ENCODE data around the gene ANAPC2. TPM values are rescaled to one million over a fixed set of nuclear protein-coding genes. Genes with fewer than 3 reads are reported as not detected.

The ANAPC2 gene
- total and polyA plus RNA-seq, 4 donors = 31.9 to 60.9 (median 41.1) TPM

- ATAC-seq (ENCODE audit: insufficient read depth, low FRiP score) (no peak), DNase-seq (no peak)
- no peak overlapping the region for H3K27ac ChIP-seq (ENCODE audit: low read depth in 1 of 2, low read length in 1 of 2)
- H3K9ac ChIP-seq (ENCODE audit: insufficient read depth in 1 of 2, low read length in 2 of 2) = no peak overlapping the region
- WGBS, 2 donors = 64 to 66% methylated on average over 24 to 31 of the region's 31 CpGs
- H3K4me3 ChIP-seq = no peak overlapping the region
- no peak for TF ChIP-seq CTCF (IDR thresholded peaks at IDR 0.05; ENCODE audit: control extremely low read depth, extremely low read depth)
- H3K9me3 ChIP-seq (ENCODE audit: control insufficient read depth in 4 of 4, insufficient read depth in 3 of 4, low read length in 3 of 4) = peaks cover 0 to 3% (median 0%) of the 10 kb centered on the region in 4 donors
- H3K27me3 ChIP-seq (ENCODE audit: control insufficient read depth in 3 of 3, insufficient read depth in 3 of 3, low read length in 2 of 3) = peaks cover 0 to 6% (median 0%) of the 10 kb centered on the region in 3 donors
- peaks cover 0 to 4% (median 0%) of the 10 kb centered on the region in 5 donors for H3K4me1 ChIP-seq (ENCODE audit: control insufficient read depth in 5 of 5, insufficient read depth in 5 of 5, low read length in 5 of 5)
- no peaks in the 10 kb centered on the region for H3K36me3 ChIP-seq (ENCODE audit: control insufficient read depth in 4 of 4, insufficient read depth in 4 of 4, low read length in 4 of 4)
Observed at GRCh38 chr9:137229903-137230704, 41.7 kb upstream of the ANAPC2 start.

- no peak overlapping the region for H3K4me3 ChIP-seq
- TF ChIP-seq CTCF (IDR thresholded peaks at IDR 0.05; ENCODE audit: control extremely low read depth, extremely low read depth) = no peak
- DNase-seq (no peak), ATAC-seq (ENCODE audit: insufficient read depth, low FRiP score) (no peak)
- peaks cover 0 to 3% (median 0%) of the 10 kb centered on the region in 4 donors for H3K9me3 ChIP-seq (ENCODE audit: control insufficient read depth in 4 of 4, insufficient read depth in 3 of 4, low read length in 3 of 4)
- peaks cover 0 to 5% (median 0%) of the 10 kb centered on the region in 5 donors for H3K4me1 ChIP-seq (ENCODE audit: control insufficient read depth in 5 of 5, insufficient read depth in 5 of 5, low read length in 5 of 5)
- H3K27me3 ChIP-seq (ENCODE audit: control insufficient read depth in 3 of 3, insufficient read depth in 3 of 3, low read length in 2 of 3) = peaks cover 0 to 6% (median 0%) of the 10 kb centered on the region in 3 donors
- WGBS, 2 donors = 69 to 73% methylated on average over 25 to 27 of the region's 27 CpGs
- H3K36me3 ChIP-seq (ENCODE audit: control insufficient read depth in 4 of 4, insufficient read depth in 4 of 4, low read length in 4 of 4) = no peaks in the 10 kb centered on the region
- H3K27ac ChIP-seq (ENCODE audit: low read depth in 1 of 2, low read length in 1 of 2) = no peak overlapping the region
- no peak overlapping the region for H3K9ac ChIP-seq (ENCODE audit: insufficient read depth in 1 of 2, low read length in 2 of 2)
Observed at GRCh38 chr9:137228968-137229896, 40.9 kb upstream of the ANAPC2 start.

GRCh38 chr9:137228506-137228967 lies 40.2 kb upstream of the ANAPC2 start:
- TF ChIP-seq CTCF (IDR thresholded peaks at IDR 0.05; ENCODE audit: control extremely low read depth, extremely low read depth) = no peak

More at GRCh38 chr9:137228506-137228967, 40.2 kb upstream of the ANAPC2 start:
- peaks cover 0 to 6% (median 0%) of the 10 kb centered on the region in 3 donors for H3K27me3 ChIP-seq (ENCODE audit: control insufficient read depth in 3 of 3, insufficient read depth in 3 of 3, low read length in 2 of 3)
- no peak overlapping the region for H3K4me3 ChIP-seq
- H3K9me3 ChIP-seq (ENCODE audit: control insufficient read depth in 4 of 4, insufficient read depth in 3 of 4, low read length in 3 of 4) = peaks cover 0 to 3% (median 0%) of the 10 kb centered on the region in 4 donors
- ATAC-seq (ENCODE audit: insufficient read depth, low FRiP score) (no peak), DNase-seq (no peak)
- H3K36me3 ChIP-seq (ENCODE audit: control insufficient read depth in 4 of 4, insufficient read depth in 4 of 4, low read length in 4 of 4) = no peaks in the 10 kb centered on the region
- no peak overlapping the region for H3K9ac ChIP-seq (ENCODE audit: insufficient read depth in 1 of 2, low read length in 2 of 2)
- WGBS, 2 donors = 61 to 78% methylated on average over 24 to 29 of the region's 29 CpGs
- H3K27ac ChIP-seq (ENCODE audit: low read depth in 1 of 2, low read length in 1 of 2) = no peak overlapping the region
- H3K4me1 ChIP-seq (ENCODE audit: control insufficient read depth in 5 of 5, insufficient read depth in 5 of 5, low read length in 5 of 5) = peaks cover 0 to 9% (median 4%) of the 10 kb centered on the region in 5 donors
